Stimulated activated memory B cell treated with anti-CD40 and anti-IgM and Interleukin-4, amounts not matched to agents 10 μg/mL and 1 μg/mL and 100 μg/mL, for 72 hours (primary cell): ENCODE measurements around the gene PDE10A.
"Not testable (repeated sequence)": the region's sequence is repeated elsewhere in the genome, so short reads cannot be mapped to it uniquely, and the experiment has no call there.

Experiments used
- ATAC-seq: fragments of 150-1000 bp; cut with Tn5 transposase; 2 replicates; pipeline ENCODE4 v1.10.0; 2021
- H3K27ac Mint-ChIP-seq: one replicate; pipeline ENCODE4 v1.8.0; 2022; ENCODE audit warnings: mild to moderate bottlenecking, mixed read lengths
- H3K27me3 Mint-ChIP-seq: one replicate; pipeline ENCODE4 v1.8.0; 2022; ENCODE audit warnings: mixed read lengths
- H3K36me3 Mint-ChIP-seq: one replicate; pipeline ENCODE4 v1.8.0; 2022; ENCODE audit warnings: mixed read lengths
- H3K4me1 Mint-ChIP-seq: one replicate; pipeline ENCODE4 v1.8.0; 2022; ENCODE audit warnings: mixed read lengths
- H3K4me3 Mint-ChIP-seq: one replicate; pipeline ENCODE4 v1.8.0; 2022; ENCODE audit warnings: mild to moderate bottlenecking, moderate library complexity, mixed read lengths
- H3K9me3 Mint-ChIP-seq: one replicate; pipeline ENCODE4 v1.8.0; 2022; ENCODE audit warnings: mixed read lengths

PDE10A gene

GRCh38 chr6:165600606-165601005 lies 62.4 kb downstream of the PDE10A start:
- H3K36me3 Mint-ChIP-seq: no peaks in the 10 kb centered on the region

GRCh38 chr6:165599596-165600487 lies 63.2 kb downstream of the PDE10A start:
- H3K4me1 Mint-ChIP-seq: no peaks in the 10 kb centered on the region
- no peak overlapping the region for H3K27ac Mint-ChIP-seq
- peaks cover 6% of the 10 kb centered on the region for H3K9me3 Mint-ChIP-seq
- ATAC-seq: no peak
- H3K36me3 Mint-ChIP-seq: no peaks in the 10 kb centered on the region
- no peaks in the 10 kb centered on the region for H3K27me3 Mint-ChIP-seq
- no peak overlapping the region for H3K4me3 Mint-ChIP-seq

More at GRCh38 chr6:165600606-165601005, 62.4 kb downstream of the PDE10A start:
- no peaks in the 10 kb centered on the region for H3K4me1 Mint-ChIP-seq
- peaks cover 6% of the 10 kb centered on the region for H3K9me3 Mint-ChIP-seq
- ATAC-seq: no peak
- no peak overlapping the region for H3K4me3 Mint-ChIP-seq
- no peaks in the 10 kb centered on the region for H3K27me3 Mint-ChIP-seq
- no peak overlapping the region for H3K27ac Mint-ChIP-seq

GRCh38 chr6:165599121-165599520 lies 63.9 kb downstream of the PDE10A start:
- Mint-ChIP-seq H3K4me1 (no peaks in the 10 kb centered on the region), H3K9me3 (peaks cover 6% of the 10 kb centered on the region), H3K27ac (no peak overlapping the region), H3K27me3 (no peaks in the 10 kb centered on the region), H3K4me3 (no peak overlapping the region), H3K36me3 (no peaks in the 10 kb centered on the region)
- ATAC-seq: no peak

GRCh38 chr6:165597821-165598220 lies 65.2 kb downstream of the PDE10A start:
- H3K27ac Mint-ChIP-seq: no peak overlapping the region
- peaks cover 6% of the 10 kb centered on the region for H3K9me3 Mint-ChIP-seq
- H3K4me3 Mint-ChIP-seq: no peak overlapping the region
- H3K4me1 Mint-ChIP-seq: no peaks in the 10 kb centered on the region
- ATAC-seq: no peak
- no peaks in the 10 kb centered on the region for H3K27me3 Mint-ChIP-seq
- no peaks in the 10 kb centered on the region for H3K36me3 Mint-ChIP-seq

GRCh38 chr6:165594584-165595333 lies 68.3 kb downstream of the PDE10A start:
- Mint-ChIP-seq H3K4me3 (no peak overlapping the region), H3K36me3 (no peaks in the 10 kb centered on the region), H3K4me1 (no peaks in the 10 kb centered on the region), H3K9me3 (peaks cover 3% of the 10 kb centered on the region), H3K27ac (no peak overlapping the region), H3K27me3 (no peaks in the 10 kb centered on the region)
- no peak for ATAC-seq

- H3K4me1 Mint-ChIP-seq, H3K36me3 Mint-ChIP-seq, ATAC-seq, H3K27me3 Mint-ChIP-seq, H3K4me3 Mint-ChIP-seq, H3K27ac Mint-ChIP-seq, H3K9me3 Mint-ChIP-seq: not testable (repeated sequence)
Observed at GRCh38 chr6:165592947-165593346, 70.1 kb downstream of the PDE10A start.

- Mint-ChIP-seq H3K4me1 (no peaks in the 10 kb centered on the region), H3K4me3 (no peak overlapping the region), H3K27me3 (no peaks in the 10 kb centered on the region), H3K9me3 (peaks cover 14% of the 10 kb centered on the region), H3K36me3 (no peaks in the 10 kb centered on the region), H3K27ac (no peak overlapping the region)
- ATAC-seq: no peak
Observed at GRCh38 chr6:165588515-165588914, 74.5 kb downstream of the PDE10A start.

GRCh38 chr6:165587206-165587605 lies 75.8 kb downstream of the PDE10A start:
- no peaks in the 10 kb centered on the region for H3K36me3 Mint-ChIP-seq
- no peak overlapping the region for H3K4me3 Mint-ChIP-seq
- no peak overlapping the region for H3K27ac Mint-ChIP-seq
- H3K27me3 Mint-ChIP-seq: no peaks in the 10 kb centered on the region
- ATAC-seq: no peak
- peaks cover 14% of the 10 kb centered on the region for H3K9me3 Mint-ChIP-seq
- no peaks in the 10 kb centered on the region for H3K4me1 Mint-ChIP-seq

- Mint-ChIP-seq H3K9me3 (peaks cover 14% of the 10 kb centered on the region), H3K27ac (no peak overlapping the region), H3K4me3 (no peak overlapping the region), H3K4me1 (no peaks in the 10 kb centered on the region), H3K36me3 (no peaks in the 10 kb centered on the region), H3K27me3 (no peaks in the 10 kb centered on the region)
- ATAC-seq: no peak
Observed at GRCh38 chr6:165586706-165587105, 76.3 kb downstream of the PDE10A start.

- Mint-ChIP-seq H3K27ac (no peak overlapping the region), H3K9me3 (peaks cover 14% of the 10 kb centered on the region), H3K4me3 (no peak overlapping the region), H3K36me3 (no peaks in the 10 kb centered on the region), H3K4me1 (no peaks in the 10 kb centered on the region), H3K27me3 (no peaks in the 10 kb centered on the region)
- no peak for ATAC-seq
Observed at GRCh38 chr6:165585060-165585459, 78.0 kb downstream of the PDE10A start.

- Mint-ChIP-seq H3K27me3 (no peaks in the 10 kb centered on the region), H3K4me3 (no peak overlapping the region), H3K4me1 (no peaks in the 10 kb centered on the region), H3K9me3 (peaks cover 14% of the 10 kb centered on the region), H3K27ac (no peak overlapping the region), H3K36me3 (no peaks in the 10 kb centered on the region)
- no peak for ATAC-seq
Observed at GRCh38 chr6:165584541-165584940, 78.5 kb downstream of the PDE10A start.

- Mint-ChIP-seq H3K4me1 (no peaks in the 10 kb centered on the region), H3K9me3 (peaks cover 14% of the 10 kb centered on the region), H3K36me3 (no peaks in the 10 kb centered on the region), H3K27me3 (no peaks in the 10 kb centered on the region), H3K27ac (no peak overlapping the region), H3K4me3 (no peak overlapping the region)
- ATAC-seq: no peak
Observed at GRCh38 chr6:165581678-165582077, 81.4 kb downstream of the PDE10A start.

- no peaks in the 10 kb centered on the region for H3K27me3 Mint-ChIP-seq
- no peak for ATAC-seq
- H3K4me1 Mint-ChIP-seq: no peaks in the 10 kb centered on the region
- H3K27ac Mint-ChIP-seq: no peak overlapping the region
- no peaks in the 10 kb centered on the region for H3K36me3 Mint-ChIP-seq
- peaks cover 8% of the 10 kb centered on the region for H3K9me3 Mint-ChIP-seq
- no peak overlapping the region for H3K4me3 Mint-ChIP-seq
Observed at GRCh38 chr6:165580136-165580535, 82.9 kb downstream of the PDE10A start.

GRCh38 chr6:165579151-165579550 lies 83.9 kb downstream of the PDE10A start:
- Mint-ChIP-seq H3K4me1 (no peaks in the 10 kb centered on the region), H3K36me3 (no peaks in the 10 kb centered on the region), H3K27ac (no peak overlapping the region), H3K27me3 (no peaks in the 10 kb centered on the region), H3K4me3 (no peak overlapping the region), H3K9me3 (no peaks in the 10 kb centered on the region)
- ATAC-seq: no peak

GRCh38 chr6:165577556-165577955 lies 85.5 kb downstream of the PDE10A start:
- Mint-ChIP-seq H3K36me3 (no peaks in the 10 kb centered on the region), H3K27ac (no peak overlapping the region), H3K9me3 (no peaks in the 10 kb centered on the region), H3K27me3 (no peaks in the 10 kb centered on the region), H3K4me1 (no peaks in the 10 kb centered on the region), H3K4me3 (no peak overlapping the region)
- no peak for ATAC-seq

GRCh38 chr6:165575158-165575549 lies 87.9 kb downstream of the PDE10A start:
- no peak overlapping the region for H3K27ac Mint-ChIP-seq
- H3K4me3 Mint-ChIP-seq: no peak overlapping the region
- H3K36me3 Mint-ChIP-seq: no peaks in the 10 kb centered on the region
- ATAC-seq: no peak
- H3K4me1 Mint-ChIP-seq: no peaks in the 10 kb centered on the region
- H3K27me3 Mint-ChIP-seq: no peaks in the 10 kb centered on the region
- no peaks in the 10 kb centered on the region for H3K9me3 Mint-ChIP-seq
